ENCODE results near the gene SLC39A2.
"Not testable (repeated sequence)": the region's sequence is repeated elsewhere in the genome, so short reads cannot be mapped to it uniquely, and the experiment has no call there.

The SLC39A2 gene

DNA sequence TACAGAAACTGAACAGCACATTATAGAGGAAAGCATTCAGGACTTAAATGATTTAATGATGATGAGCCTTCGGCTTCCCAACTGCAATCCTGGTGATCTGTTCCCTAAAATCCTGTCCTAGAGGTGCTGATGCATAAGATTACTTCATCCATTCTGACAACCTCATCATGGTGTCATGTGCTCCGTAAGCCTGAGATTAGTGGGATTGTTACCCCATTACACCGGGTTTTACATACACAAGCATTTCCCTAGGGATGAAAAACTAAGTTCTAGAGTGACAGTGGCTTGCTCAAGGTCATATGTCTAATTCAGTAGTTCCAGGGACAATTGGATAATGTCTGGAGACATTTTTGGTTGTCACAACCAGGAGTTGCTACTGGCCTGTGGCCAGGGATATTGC lies 38.1 kb downstream of the SLC39A2 start:
- TF ChIP-seq CTCF (IDR thresholded peaks at IDR 0.05; ENCODE audit: borderline replicate concordance, insufficient read depth, low read depth, low read length): no peak
- H3K4me3 ChIP-seq (ENCODE audit: low read depth, low read length): no peak overlapping the region

DNA sequence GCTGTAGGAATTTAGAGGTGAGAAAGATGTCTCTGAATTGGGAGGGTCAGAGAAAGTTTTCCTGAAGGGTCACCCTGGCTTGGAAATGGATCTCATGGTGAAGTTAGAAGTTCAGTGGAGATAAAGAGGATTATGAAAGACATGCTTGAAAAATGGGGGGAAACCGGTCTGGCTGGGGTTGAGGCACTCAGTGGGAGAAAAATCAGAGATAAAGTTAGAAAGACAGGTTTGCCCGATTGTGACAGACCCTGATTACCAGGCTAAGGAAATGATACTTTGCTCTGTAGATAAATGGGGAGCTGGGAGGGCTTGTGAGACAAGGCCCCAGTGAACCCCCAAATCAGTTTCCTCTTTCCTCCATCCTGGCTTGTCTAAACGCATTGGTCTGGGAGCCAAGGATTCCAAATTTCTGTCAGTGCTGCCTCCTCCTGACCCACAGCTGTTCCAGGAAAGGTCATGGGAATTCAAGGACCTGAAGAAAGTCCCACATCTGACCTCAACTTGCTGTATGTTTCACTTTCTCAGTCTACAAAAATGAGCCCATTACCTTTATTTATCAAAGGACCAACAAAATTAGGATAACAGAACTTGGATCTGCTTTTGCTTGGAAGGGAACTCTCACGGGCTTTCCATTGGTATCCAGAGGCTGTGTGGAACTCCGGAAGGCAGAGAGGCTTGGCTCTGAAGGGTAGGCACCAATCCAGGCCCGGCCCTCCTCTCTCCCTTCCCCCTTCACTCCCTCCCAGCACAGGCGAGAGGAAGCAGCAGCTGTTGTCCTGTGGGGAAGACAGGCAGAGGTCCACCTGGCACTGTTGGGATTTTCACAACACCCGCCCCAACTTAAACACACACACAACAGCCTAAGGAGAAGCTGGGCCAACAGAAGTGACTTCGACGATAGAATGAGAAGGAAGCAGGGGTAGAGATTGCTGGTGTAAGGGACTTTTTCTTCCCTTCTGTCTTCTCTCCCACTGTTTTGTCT lies 39.6 kb downstream of the SLC39A2 start:
- H3K4me3 ChIP-seq (ENCODE audit: low read depth, low read length): no peak overlapping the region
- no peak for TF ChIP-seq CTCF (IDR thresholded peaks at IDR 0.05; ENCODE audit: borderline replicate concordance, insufficient read depth, low read depth, low read length)

- peak; percentile 48 for TF ChIP-seq CTCF (IDR thresholded peaks at IDR 0.05; ENCODE audit: borderline replicate concordance, insufficient read depth, low read depth, low read length)
- H3K4me3 ChIP-seq (ENCODE audit: low read depth, low read length): no peak overlapping the region
Observed at GRCh38 chr14:21039585-21040369, 40.7 kb downstream of the SLC39A2 start.

DNA sequence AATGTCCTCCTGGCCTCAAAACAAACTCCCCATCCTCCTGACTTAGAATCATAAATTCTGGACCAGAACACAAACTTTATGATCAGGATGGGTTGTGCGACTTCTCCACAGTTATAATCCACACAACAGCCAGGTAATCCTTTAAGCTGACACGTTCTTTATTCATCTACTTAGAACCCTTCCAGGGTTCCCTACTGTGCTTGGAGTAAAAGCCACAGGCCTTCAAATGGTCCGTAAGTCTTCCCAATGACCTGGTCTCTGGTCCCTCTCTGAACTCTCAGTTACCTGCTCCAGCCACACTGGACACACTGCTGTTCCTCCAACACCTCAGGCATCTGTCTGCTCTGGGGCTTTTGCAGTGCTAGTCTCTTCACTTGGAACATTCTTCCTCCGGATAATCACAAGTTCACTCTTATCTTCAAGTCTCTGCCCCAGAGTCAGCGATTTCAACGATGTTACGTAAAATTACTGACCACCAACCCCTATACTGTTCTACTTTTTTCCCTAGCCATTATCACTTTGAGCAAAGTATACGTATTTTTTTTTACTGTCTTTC lies 41.4 kb downstream of the SLC39A2 start:
- TF ChIP-seq CTCF (IDR thresholded peaks at IDR 0.05; ENCODE audit: borderline replicate concordance, insufficient read depth, low read depth, low read length): no peak
- no peak overlapping the region for H3K4me3 ChIP-seq (ENCODE audit: low read depth, low read length)

GRCh38 chr14:21040941-21041340 lies 41.8 kb downstream of the SLC39A2 start:
- not testable (repeated sequence) for H3K4me3 ChIP-seq (ENCODE audit: low read depth, low read length)

DNA sequence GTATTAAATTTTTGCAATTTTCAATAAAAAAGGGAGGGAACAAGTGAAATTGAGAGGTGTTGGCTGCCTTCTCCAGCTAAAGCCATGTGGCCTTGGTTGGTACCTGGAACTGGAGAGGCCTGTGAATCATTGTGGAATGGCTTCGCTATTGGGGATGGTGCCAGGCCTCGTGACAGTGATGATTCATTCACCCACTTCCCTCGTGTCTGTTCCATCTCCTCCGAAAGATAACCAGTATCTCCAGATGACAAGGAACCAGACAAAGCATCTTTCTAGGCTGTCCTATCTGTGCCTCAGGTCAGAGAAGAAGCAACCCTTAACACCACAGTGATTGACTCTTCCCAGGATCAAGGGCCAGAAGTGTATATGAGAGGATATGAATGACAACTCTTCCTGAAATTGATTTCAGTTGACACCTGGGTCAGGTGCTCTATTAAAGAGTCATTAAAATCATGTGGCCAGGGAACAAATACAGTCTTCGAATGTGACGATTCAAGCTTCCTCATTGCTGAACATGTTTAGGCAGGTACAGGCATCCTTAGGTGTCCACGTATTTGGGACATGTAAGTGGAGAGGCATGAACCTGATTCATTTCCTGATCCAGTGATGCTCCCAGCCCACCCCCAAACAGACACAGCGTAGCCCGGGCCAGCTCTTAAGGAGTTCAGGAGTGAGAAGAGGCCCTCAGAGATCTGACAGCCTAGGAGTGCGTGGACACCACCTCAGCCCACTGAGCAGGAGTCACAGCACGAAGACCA lies 42.8 kb downstream of the SLC39A2 start, which contains the start of gene RNASE7:
RNASE7 (plus strand) TSS at position 687 of the 758 bp plus-strand sequence. CDS start 631 bp downstream, outside the sequence.
- no peak for TF ChIP-seq CTCF (IDR thresholded peaks at IDR 0.05; ENCODE audit: borderline replicate concordance, insufficient read depth, low read depth, low read length)
- H3K4me3 ChIP-seq (ENCODE audit: low read depth, low read length): no peak within 1 kb of the TSS

DNA sequence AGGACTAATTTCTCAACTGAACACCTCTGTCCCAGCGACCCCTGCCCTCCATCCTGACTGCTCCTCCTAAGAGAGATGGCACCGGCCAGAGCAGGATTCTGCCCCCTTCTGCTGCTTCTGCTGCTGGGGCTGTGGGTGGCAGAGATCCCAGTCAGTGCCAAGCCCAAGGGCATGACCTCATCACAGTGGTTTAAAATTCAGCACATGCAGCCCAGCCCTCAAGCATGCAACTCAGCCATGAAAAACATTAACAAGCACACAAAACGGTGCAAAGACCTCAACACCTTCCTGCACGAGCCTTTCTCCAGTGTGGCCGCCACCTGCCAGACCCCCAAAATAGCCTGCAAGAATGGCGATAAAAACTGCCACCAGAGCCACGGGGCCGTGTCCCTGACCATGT lies 43.8 kb downstream of the SLC39A2 start:
- TF ChIP-seq CTCF (IDR thresholded peaks at IDR 0.05; ENCODE audit: borderline replicate concordance, insufficient read depth, low read depth, low read length): no peak
- no peak overlapping the region for H3K4me3 ChIP-seq (ENCODE audit: low read depth, low read length)

All from GM12875 (cell line).